ENCODE measurements around the gene RAD51B. TPM values are rescaled to one million over a fixed set of nuclear protein-coding genes. Genes with fewer than 3 reads are reported as not detected.

RAD51B gene
- total RNA-seq, 1 experiment from 2014 or later, result 20.0 TPM

DNA sequence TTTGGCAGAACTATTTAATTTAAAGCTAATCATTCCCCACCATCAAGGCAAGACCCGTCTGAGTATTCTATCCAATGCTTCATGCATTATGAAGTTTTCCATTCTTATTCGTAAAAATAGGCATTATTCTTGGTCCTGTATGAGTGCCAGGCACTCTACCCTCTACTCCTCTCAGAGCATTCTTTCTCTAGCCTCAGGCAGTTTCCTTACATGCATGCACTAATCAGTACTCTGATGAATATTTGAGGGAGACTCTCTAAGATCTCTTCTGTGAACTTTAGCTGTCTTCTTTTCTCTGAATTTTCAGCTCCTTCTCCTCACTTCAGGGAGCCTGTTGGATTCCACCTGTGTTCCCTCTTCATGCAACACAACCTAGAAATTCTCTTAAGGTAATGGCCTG is 334.7 kb downstream of the RAD51B start (continued):
- no peak for TF ChIP-seq YY1 (IDR thresholded peaks at IDR 0.05; ENCODE audit: extremely low read depth, insufficient replicate concordance, low read depth, low read length)
- no peak for TF ChIP-seq POLR2AphosphoS5 (IDR thresholded peaks at IDR 0.05; ENCODE audit: low read depth, low read length)

- Histone ChIP-seq H4K20me1 (ENCODE audit: insufficient read depth) (no peaks in the 10 kb centered on the region), H3K9ac (ENCODE audit: low read length) (no peak overlapping the region), H3K4me3 (replicated peaks in 1 of 2; ENCODE audit: low read depth in 1 of 2, low read length in 2 of 2) (no peak overlapping the region), H3K27me3 (ENCODE audit: insufficient read depth, low read length) (no peaks in the 10 kb centered on the region), H3K9me2 (ENCODE audit: insufficient read depth) (no peaks in the 10 kb centered on the region), H3K27ac (ENCODE audit: low read depth, low read length) (peak overlapping the region; percentile 28; the same call in 1 of the 2 replicates), H3K4me2 (ENCODE audit: low read length) (no peak overlapping the region), H2AFZ (ENCODE audit: low read depth, low read length, poor library complexity, severe bottlenecking) (no peak overlapping the region), H3K79me2 (ENCODE audit: insufficient read depth, low read length) (no peaks in the 10 kb centered on the region), H3K36me3 (ENCODE audit: control insufficient read depth in 1 of 2, insufficient read depth in 2 of 2, low read length in 2 of 2) (no peaks in the 10 kb centered on the region), H3K9me3 (ENCODE audit: control insufficient read depth in 1 of 2, insufficient read depth in 1 of 2, low read depth in 1 of 2, low read length in 2 of 2) (no peaks in the 10 kb centered on the region), H3K4me1 (ENCODE audit: control insufficient read depth in 1 of 2, insufficient read depth in 2 of 2, low read length in 2 of 2) (peaks cover 4 to 42% of the 10 kb centered on the region in 2 experiments; a peak in 3 of 4 replicates)
- intact Hi-C loops (cut with micrococcal nuclease), result no loop called here
- DNase-seq (ENCODE audit: low read depth, low spot score) (no peak), ATAC-seq (no peak)
- RAD21 ChIA-PET (ENCODE audit: low non-redundant PET in 1 of 2, low total read pairs in 2 of 2, uncharacterized antibody in 2 of 2, unreplicated experiment in 2 of 2), result no interaction called here
- CTCF ChIA-PET, result no interaction called here
- TF ChIP-seq SP1 (IDR thresholded peaks at IDR 0.05; ENCODE audit: low read depth) (no peak), RAD21 (IDR thresholded peaks at IDR 0.05; ENCODE audit: low read depth) (no peak), POLR2AphosphoS5 (IDR thresholded peaks at IDR 0.05; ENCODE audit: low read depth, low read length) (no peak), FOSL1 (IDR thresholded peaks at IDR 0.05; ENCODE audit: low read depth) (no peak), CBX3 (IDR thresholded peaks at IDR 0.05; ENCODE audit: low read depth) (no peak), REST (IDR thresholded peaks at IDR 0.05; ENCODE audit: low read depth) (no peak), CEBPB (IDR thresholded peaks at IDR 0.05; ENCODE audit: low read depth) (no peak; the same call in 1 of the 2 replicates), ZFX (IDR thresholded peaks at IDR 0.05) (no peak), YY1 (IDR thresholded peaks at IDR 0.05; ENCODE audit: extremely low read depth, insufficient replicate concordance, low read depth, low read length) (no peak), CTCF (IDR thresholded peaks at IDR 0.05 in 2 of 3, conservative IDR thresholded peaks at IDR 0.05 in 1 of 3; ENCODE audit: borderline replicate concordance in 1 of 3, insufficient read depth in 1 of 3, low read depth in 2 of 3, low read length in 2 of 3) (no peak), ZNF274 (IDR thresholded peaks at IDR 0.05; ENCODE audit: low read depth, low read length) (no peak)
- BruUV-seq (replicated peaks), result no TSS peak
- POLR2A ChIA-PET, result interaction anchor here (1.4 kb wide), 1 partner anchor 69 kb away, joined by 3 read pairs; no protein-coding TSS in a partner anchor
Measured at GRCh38 chr14:68157971-68158371, 338.4 kb downstream of the RAD51B start.

All from HCT116 (cell line).